SIG-M5 treated with dmso at 0.1 percent for 504 hours (cell line): ENCODE measurements around the gene SHROOM3.

Source experiments
- DNase-seq: peaks from one replicate; lab custom pipeline; 2025; ENCODE audit not compliant: unreplicated experiment; lab: John Stamatoyannopoulos, UW

The SHROOM3 gene

GRCh38 chr4:76620723-76621468 is 185.9 kb downstream of the SHROOM3 start:
- DNase-seq, result no peak

GRCh38 chr4:76622126-76622525 is 187.1 kb downstream of the SHROOM3 start:
- DNase-seq, result no peak

- DNase-seq, result no peak
Observed at GRCh38 chr4:76622717-76623116, 187.7 kb downstream of the SHROOM3 start.

- peak; percentile 8 for DNase-seq
Observed at GRCh38 chr4:76623217-76624045, 188.4 kb downstream of the SHROOM3 start.

- DNase-seq, result no peak
Observed at GRCh38 chr4:76624241-76624681, 189.2 kb downstream of the SHROOM3 start.

- DNase-seq, result no peak
Observed at GRCh38 chr4:76624931-76625715, 190.1 kb downstream of the SHROOM3 start.

GRCh38 chr4:76626686-76627465 is 191.8 kb downstream of the SHROOM3 start:
- peak; percentile 2 for DNase-seq

GRCh38 chr4:76628251-76628650 is 193.2 kb downstream of the SHROOM3 start:
- no peak for DNase-seq

GRCh38 chr4:76630741-76631140 is 195.7 kb downstream of the SHROOM3 start:
- no peak for DNase-seq

- no peak for DNase-seq
Observed at GRCh38 chr4:76634220-76634619, 199.2 kb downstream of the SHROOM3 start.

- DNase-seq, result no peak
Observed at GRCh38 chr4:76637712-76638361, 202.8 kb downstream of the SHROOM3 start.

GRCh38 chr4:76639288-76639687 is 204.3 kb downstream of the SHROOM3 start:
- no peak for DNase-seq

- no peak for DNase-seq
Observed at GRCh38 chr4:76640353-76640910, 205.4 kb downstream of the SHROOM3 start.

- no peak for DNase-seq
Observed at GRCh38 chr4:76641351-76641750, 206.3 kb downstream of the SHROOM3 start.

- no peak for DNase-seq
Observed at GRCh38 chr4:76641758-76642157, 206.7 kb downstream of the SHROOM3 start.

- no peak for DNase-seq
Observed at GRCh38 chr4:76644831-76645485, 209.9 kb downstream of the SHROOM3 start.

- no peak for DNase-seq
Observed at GRCh38 chr4:76649086-76649485, 214.1 kb downstream of the SHROOM3 start.

- DNase-seq, result no peak
Observed at GRCh38 chr4:76651616-76652015, 216.6 kb downstream of the SHROOM3 start.

- DNase-seq, result no peak
Observed at GRCh38 chr4:76652389-76652788, 217.4 kb downstream of the SHROOM3 start.
